Mesendoderm (in vitro differentiated cells): Measurements from ENCODE around the gene DAPK1.

Source experiments
- DNase-seq: peaks from one replicate; pipeline ENCODE4 v3.0.0; 2013
- H2AK5ac ChIP-seq: 2 replicates; pipeline ENCODE4 v1.6.1; 2013; ENCODE audit warnings: low read length, inconsistent platforms
- H2BK120ac ChIP-seq: 2 replicates; pipeline ENCODE4 v1.6.1; 2013; ENCODE audit warnings: low read depth, mild to moderate bottlenecking, low read length, moderate library complexity, mixed read lengths
- H2BK15ac ChIP-seq: replicated peaks from 2 replicates; pipeline ENCODE4 v1.6.1; 2013; ENCODE audit warnings: low read depth, mild to moderate bottlenecking, moderate library complexity
- H2BK5ac ChIP-seq: 2 replicates; pipeline ENCODE4 v1.6.1; 2013; ENCODE audit warnings: low read length, inconsistent platforms
- H3K18ac ChIP-seq: 2 replicates; pipeline ENCODE4 v1.6.1; 2013; ENCODE audit warnings: mild to moderate bottlenecking, low read length, mixed read lengths
- H3K23ac ChIP-seq: one replicate; pipeline ENCODE4 v1.6.1; 2013; ENCODE audit warnings: low read length
- H3K27ac ChIP-seq: 2 replicates; pipeline ENCODE4 v1.5.1; 2013; ENCODE audit warnings: low read depth, mild to moderate bottlenecking, inconsistent platforms, low read length, moderate library complexity
- H3K27me3 ChIP-seq: 2 replicates; pipeline ENCODE4 v1.6.1; 2013; ENCODE audit warnings: low read length, control low read depth, mild to moderate bottlenecking, inconsistent platforms; ENCODE audit not compliant: insufficient read depth, poor library complexity
- H3K36me3 ChIP-seq: 2 replicates; pipeline ENCODE4 v1.6.1; 2013; ENCODE audit warnings: low read length, inconsistent platforms; ENCODE audit not compliant: control insufficient read depth, insufficient read depth
- H3K4ac ChIP-seq: one replicate; pipeline ENCODE4 v1.6.1; 2013; ENCODE audit warnings: low read depth, mild to moderate bottlenecking, low read length, moderate library complexity
- H3K4me1 ChIP-seq: 2 replicates; pipeline ENCODE4 v1.6.1; 2013; ENCODE audit warnings: low read depth, low read length, inconsistent platforms; ENCODE audit not compliant: control insufficient read depth
- H3K4me2 ChIP-seq: 2 replicates; pipeline ENCODE4 v1.6.1; 2013; ENCODE audit warnings: low read length
- H3K4me3 ChIP-seq: 2 replicates; pipeline ENCODE4 v1.5.1; 2013; ENCODE audit warnings: mild to moderate bottlenecking, low read length
- H3K56ac ChIP-seq: one replicate; pipeline ENCODE4 v1.6.1; 2013; ENCODE audit warnings: low read length
- H3K79me1 ChIP-seq: 2 replicates; pipeline ENCODE4 v1.6.1; 2013; ENCODE audit warnings: low read length, inconsistent platforms
- H3K79me2 ChIP-seq: 2 replicates; pipeline ENCODE4 v1.6.1; 2013; ENCODE audit warnings: mild to moderate bottlenecking, low read length; ENCODE audit not compliant: control insufficient read depth, insufficient read depth
- H3K9ac ChIP-seq: 2 replicates; pipeline ENCODE4 v1.6.1; 2013; ENCODE audit warnings: low read length, inconsistent platforms
- H4K5ac ChIP-seq: one replicate; pipeline ENCODE4 v1.6.1; 2013; ENCODE audit warnings: low read length
- H4K8ac ChIP-seq: one replicate; pipeline ENCODE4 v1.6.1; 2013; ENCODE audit warnings: low read depth, mild to moderate bottlenecking, control low read depth, low read length, moderate library complexity
- WGBS: extraction: QIAGEN DNeasy Blood & Tissue Kit; methylation state at CpG from one replicate; pipeline ENCODE4 v1.1.7; 2013; ENCODE audit warnings: low lambda C conversion rate, missing lambda C conversion rate; ENCODE audit not compliant: insufficient coverage; ENCODE audit errors: extremely low coverage; 5-methylcytosine and 5-hydroxymethylcytosine counted together

Gene DAPK1

GRCh38 chr9:87694236-87694755 is 196.6 kb downstream of the DAPK1 start:
- Histone ChIP-seq H3K27ac (no peak overlapping the region), H2BK15ac (no peak overlapping the region), H4K5ac (no peak overlapping the region), H2BK120ac (no peak overlapping the region), H3K4me3 (no peak overlapping the region), H3K27me3 (no peaks in the 10 kb centered on the region), H3K56ac (no peak overlapping the region), H3K4me2 (no peak overlapping the region), H3K9ac (no peak overlapping the region), H3K4ac (no peak overlapping the region), H2AK5ac (no peak overlapping the region), H3K23ac (no peak overlapping the region), H2BK5ac (no peak overlapping the region), H3K79me2 (peaks cover 2% of the 10 kb centered on the region), H4K8ac (no peak overlapping the region), H3K18ac (no peak overlapping the region), H3K79me1 (peaks cover 8% of the 10 kb centered on the region), H3K4me1 (no peaks in the 10 kb centered on the region), H3K36me3 (peaks cover 11% of the 10 kb centered on the region)
- DNase-seq = no peak
- no CpG with 5 or more reads among the region's 3 CpGs for WGBS

- Histone ChIP-seq H2BK15ac (no peak overlapping the region), H3K4me3 (no peak overlapping the region), H2BK5ac (no peak overlapping the region), H3K79me1 (peaks cover 8% of the 10 kb centered on the region), H3K18ac (no peak overlapping the region), H3K9ac (no peak overlapping the region), H3K27me3 (no peaks in the 10 kb centered on the region), H4K8ac (no peak overlapping the region), H2AK5ac (no peak overlapping the region), H3K36me3 (peaks cover 14% of the 10 kb centered on the region), H3K56ac (no peak overlapping the region), H3K27ac (no peak overlapping the region), H3K4me1 (no peaks in the 10 kb centered on the region), H3K79me2 (peaks cover 2% of the 10 kb centered on the region), H3K23ac (no peak overlapping the region), H3K4me2 (no peak overlapping the region), H4K5ac (no peak overlapping the region), H3K4ac (no peak overlapping the region), H2BK120ac (no peak overlapping the region)
- no CpG with 5 or more reads among the region's 1 CpG for WGBS
- DNase-seq = no peak
These were observed 197.9 kb downstream of the DAPK1 start for GRCh38 chr9:87695523-87695922.

GRCh38 chr9:87696641-87697040 is 199.0 kb downstream of the DAPK1 start:
- H3K79me1 ChIP-seq = peaks cover 8% of the 10 kb centered on the region
- no peak overlapping the region for H3K18ac ChIP-seq
- H2BK120ac ChIP-seq = no peak overlapping the region
- no peak for DNase-seq
- H3K27me3 ChIP-seq = no peaks in the 10 kb centered on the region
- H2AK5ac ChIP-seq = no peak overlapping the region
- no peak overlapping the region for H3K27ac ChIP-seq
- no peaks in the 10 kb centered on the region for H3K4me1 ChIP-seq
- no peak overlapping the region for H2BK15ac ChIP-seq
- H3K56ac ChIP-seq = no peak overlapping the region
- no peak overlapping the region for H3K23ac ChIP-seq
- peaks cover 2% of the 10 kb centered on the region for H3K79me2 ChIP-seq
- no peak overlapping the region for H2BK5ac ChIP-seq
- H4K8ac ChIP-seq = no peak overlapping the region
- H3K9ac ChIP-seq = no peak overlapping the region
- no peak overlapping the region for H3K4ac ChIP-seq
- no peak overlapping the region for H4K5ac ChIP-seq
- H3K36me3 ChIP-seq = peaks cover 14% of the 10 kb centered on the region
- WGBS = no CpG with 5 or more reads among the region's 7 CpGs
- H3K4me3 ChIP-seq = no peak overlapping the region
- no peak overlapping the region for H3K4me2 ChIP-seq

GRCh38 chr9:87698069-87698809 is 200.6 kb downstream of the DAPK1 start:
- Histone ChIP-seq H3K79me2 (peaks cover 2% of the 10 kb centered on the region), H3K4me2 (no peak overlapping the region), H3K56ac (no peak overlapping the region), H2BK120ac (no peak overlapping the region), H4K8ac (no peak overlapping the region), H4K5ac (no peak overlapping the region), H2BK5ac (no peak overlapping the region), H3K4me3 (no peak overlapping the region), H2BK15ac (no peak overlapping the region), H3K79me1 (peaks cover 8% of the 10 kb centered on the region), H3K23ac (no peak overlapping the region), H3K9ac (no peak overlapping the region), H2AK5ac (no peak overlapping the region), H3K18ac (no peak overlapping the region), H3K4me1 (no peaks in the 10 kb centered on the region), H3K4ac (no peak overlapping the region), H3K27me3 (no peaks in the 10 kb centered on the region), H3K36me3 (peaks cover 15% of the 10 kb centered on the region), H3K27ac (no peak overlapping the region)
- no peak for DNase-seq
- no CpG with 5 or more reads among the region's 14 CpGs for WGBS

- no peak overlapping the region for H3K4me2 ChIP-seq
- no CpG with 5 or more reads among the region's 4 CpGs for WGBS
- H4K5ac ChIP-seq = no peak overlapping the region
- no peak overlapping the region for H2BK15ac ChIP-seq
- no peak overlapping the region for H3K4me3 ChIP-seq
- no peak overlapping the region for H3K18ac ChIP-seq
- H3K79me1 ChIP-seq = no peaks in the 10 kb centered on the region
- no peak overlapping the region for H3K4ac ChIP-seq
- no peak overlapping the region for H3K9ac ChIP-seq
- no peak overlapping the region for H3K23ac ChIP-seq
- H4K8ac ChIP-seq = no peak overlapping the region
- H2BK120ac ChIP-seq = no peak overlapping the region
- no peaks in the 10 kb centered on the region for H3K79me2 ChIP-seq
- H2AK5ac ChIP-seq = no peak overlapping the region
- no peak overlapping the region for H3K27ac ChIP-seq
- H3K4me1 ChIP-seq = no peaks in the 10 kb centered on the region
- no peaks in the 10 kb centered on the region for H3K27me3 ChIP-seq
- H3K56ac ChIP-seq = no peak overlapping the region
- DNase-seq = no peak
- peaks cover 16% of the 10 kb centered on the region for H3K36me3 ChIP-seq
- no peak overlapping the region for H2BK5ac ChIP-seq
These were observed 202.2 kb downstream of the DAPK1 start for GRCh38 chr9:87699835-87700234.

- Histone ChIP-seq H4K5ac (no peak overlapping the region), H2BK15ac (no peak overlapping the region), H3K79me1 (no peaks in the 10 kb centered on the region), H3K27ac (no peak overlapping the region), H3K9ac (no peak overlapping the region), H2AK5ac (no peak overlapping the region), H2BK120ac (no peak overlapping the region), H4K8ac (no peak overlapping the region), H3K27me3 (no peaks in the 10 kb centered on the region), H3K56ac (no peak overlapping the region), H3K4ac (no peak overlapping the region), H3K18ac (no peak overlapping the region), H3K23ac (no peak overlapping the region), H3K4me3 (no peak overlapping the region), H3K4me2 (no peak overlapping the region), H3K79me2 (no peaks in the 10 kb centered on the region), H3K4me1 (no peaks in the 10 kb centered on the region), H3K36me3 (peaks cover 16% of the 10 kb centered on the region), H2BK5ac (no peak overlapping the region)
- no peak for DNase-seq
- WGBS = no CpG with 5 or more reads among the region's 9 CpGs
These were observed 203.8 kb downstream of the DAPK1 start for GRCh38 chr9:87701491-87701890.
